GM18868 (cell line): ENCODE measurements around the gene AIFM1.
A peak's percentile ranks its signal among the peaks of the same experiment; 100 is the strongest.

Experiments
- ATAC-seq: cut with Tn5 transposase; IDR thresholded peaks from one replicate; pipeline ENCODE4 v1.9.1; 2021; ENCODE audit warnings: mild to moderate bottlenecking, moderate library complexity; ENCODE audit not compliant: unreplicated experiment

Gene AIFM1

DNA sequence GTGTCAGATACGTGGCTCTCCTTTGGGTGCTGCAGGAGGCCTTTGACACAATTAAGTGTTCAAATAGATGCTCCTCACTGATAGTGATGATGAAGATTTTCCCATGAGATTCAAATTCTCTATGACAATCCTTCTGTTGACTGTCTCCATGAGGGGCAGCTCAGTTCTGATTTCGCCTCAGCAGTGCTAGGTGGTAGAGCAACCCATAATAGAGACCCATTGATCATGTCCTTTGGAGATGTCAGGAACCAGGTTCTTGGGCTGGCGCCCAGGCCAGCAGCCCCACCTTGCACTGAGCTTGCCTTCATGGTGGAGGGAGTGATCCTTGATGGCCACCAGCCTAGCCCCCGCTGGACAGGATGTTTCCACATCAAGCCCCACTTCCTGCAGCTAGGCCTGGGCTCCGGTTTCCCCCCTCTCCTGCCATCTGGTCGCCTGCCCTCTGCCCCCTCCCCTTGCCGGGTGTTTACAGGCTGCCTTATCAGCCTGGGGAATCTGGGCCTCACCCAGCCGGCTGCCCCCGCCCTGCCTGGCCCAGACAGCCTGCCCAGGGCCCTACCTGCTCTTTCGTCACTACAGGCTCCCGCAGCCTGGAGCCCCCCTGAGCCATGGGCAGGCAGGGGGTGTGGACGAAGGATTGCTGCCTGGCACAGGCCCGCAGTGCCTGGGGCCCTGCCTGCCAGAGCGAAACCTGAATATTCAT lies 68.0 kb downstream of the AIFM1 start:
- ATAC-seq, result no peak

DNA sequence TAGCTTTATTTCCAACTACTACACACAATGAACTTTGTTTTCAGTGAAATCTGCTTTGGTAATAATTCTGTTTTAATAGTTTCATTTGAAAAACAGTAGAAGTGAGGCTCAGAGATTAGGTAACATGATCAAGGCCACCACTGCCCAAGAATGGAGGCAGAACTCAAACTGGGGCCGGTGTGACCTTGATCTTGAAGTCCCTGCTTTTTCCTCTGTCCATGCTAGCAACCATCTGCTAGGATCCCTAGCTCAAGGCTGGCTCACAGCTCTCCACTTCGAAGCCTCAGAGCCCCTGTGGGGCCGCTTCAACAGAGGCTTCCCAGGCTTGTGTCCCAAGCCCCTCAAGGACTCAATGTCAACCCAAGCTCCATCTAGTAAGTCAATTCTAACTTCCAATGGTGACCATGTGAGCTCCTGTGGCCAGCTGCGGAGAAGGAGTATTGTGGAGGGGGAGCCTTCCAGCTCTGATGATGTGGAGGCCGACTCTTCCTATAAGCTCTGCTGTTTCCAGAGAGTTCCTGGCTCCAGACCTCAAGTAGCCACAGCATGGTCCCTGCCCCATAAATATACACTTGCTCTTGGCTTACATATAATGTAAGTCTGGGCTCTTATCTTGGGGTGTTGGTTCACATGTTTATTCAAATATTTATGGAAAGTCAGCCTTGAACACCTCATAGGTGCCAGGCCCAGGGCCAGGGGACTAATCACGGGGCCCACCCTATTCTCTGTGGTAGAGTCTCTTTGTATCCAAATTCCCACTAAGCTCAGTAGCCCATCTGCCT lies 70.2 kb downstream of the AIFM1 start:
- no peak for ATAC-seq

DNA sequence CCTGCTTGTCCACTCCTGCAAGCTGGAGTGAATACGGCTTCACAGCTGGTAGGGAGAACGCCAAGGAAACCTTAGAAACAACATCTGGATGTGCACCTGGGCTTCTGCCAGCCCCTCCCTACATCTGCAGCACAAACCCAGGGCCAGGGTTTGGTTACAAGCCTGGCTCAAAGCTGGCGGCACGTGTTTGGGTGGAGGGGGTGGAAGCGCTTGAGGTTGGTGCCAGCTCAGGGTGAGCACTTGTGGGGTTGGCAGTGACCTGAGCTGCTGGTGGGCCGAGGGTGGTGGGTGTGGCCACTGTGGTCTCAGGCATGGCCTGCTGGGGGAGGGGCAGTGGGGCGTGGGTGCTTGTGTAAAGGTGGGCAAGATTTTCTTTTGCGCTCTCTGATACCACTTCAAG lies 70.9 kb downstream of the AIFM1 start:
- ATAC-seq, result no peak

- ATAC-seq, result no peak
Observed at GRCh38 chrX:130093271-130093670, 72.4 kb downstream of the AIFM1 start.

DNA sequence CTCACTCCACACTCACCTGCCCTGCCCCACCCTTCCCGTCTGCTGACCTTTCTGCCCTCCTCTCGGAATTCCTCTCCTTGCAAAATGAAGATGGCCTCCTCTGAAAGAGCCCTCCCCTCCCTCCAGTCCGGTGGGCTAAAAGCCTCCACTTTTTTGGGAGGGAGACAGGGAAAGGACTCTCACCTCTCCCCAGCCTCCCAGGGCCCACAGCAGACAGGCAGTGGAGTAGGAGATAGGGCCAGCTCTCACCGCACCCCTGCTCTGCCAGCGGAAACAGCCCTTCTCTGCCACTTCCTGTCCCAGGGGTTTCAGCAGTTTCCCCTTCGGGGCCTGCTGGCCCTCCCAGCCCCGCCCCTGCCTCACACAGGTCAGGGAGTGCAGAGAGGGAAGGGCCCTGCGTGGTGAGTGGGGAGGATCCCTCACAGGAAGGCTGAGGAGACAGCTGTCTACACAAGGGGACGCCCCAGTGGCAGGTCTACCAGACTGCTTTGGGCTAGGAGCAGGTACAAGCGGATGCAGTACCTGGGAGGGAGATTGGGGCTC lies 73.6 kb downstream of the AIFM1 start:
- peak; percentile 99 for ATAC-seq

DNA sequence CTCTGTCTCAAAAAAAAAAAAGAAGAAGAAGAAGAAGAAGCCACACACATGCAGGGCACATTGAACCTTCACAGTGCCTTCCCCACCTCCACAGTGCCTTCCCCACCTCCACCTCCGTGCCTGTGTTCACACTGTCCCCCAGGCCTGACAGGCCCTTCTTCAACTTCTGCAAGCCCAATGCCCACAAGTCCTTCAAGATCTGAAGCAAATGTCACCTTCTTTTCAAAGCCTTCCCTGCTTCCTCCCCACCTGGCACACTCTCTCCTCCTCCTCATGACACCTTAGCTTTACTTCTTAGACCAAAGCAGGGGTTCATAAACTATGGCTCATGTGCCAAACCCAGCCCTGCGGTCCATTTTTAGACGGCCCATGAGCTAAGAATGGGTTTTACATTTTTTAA lies 75.3 kb downstream of the AIFM1 start:
- no peak for ATAC-seq

DNA sequence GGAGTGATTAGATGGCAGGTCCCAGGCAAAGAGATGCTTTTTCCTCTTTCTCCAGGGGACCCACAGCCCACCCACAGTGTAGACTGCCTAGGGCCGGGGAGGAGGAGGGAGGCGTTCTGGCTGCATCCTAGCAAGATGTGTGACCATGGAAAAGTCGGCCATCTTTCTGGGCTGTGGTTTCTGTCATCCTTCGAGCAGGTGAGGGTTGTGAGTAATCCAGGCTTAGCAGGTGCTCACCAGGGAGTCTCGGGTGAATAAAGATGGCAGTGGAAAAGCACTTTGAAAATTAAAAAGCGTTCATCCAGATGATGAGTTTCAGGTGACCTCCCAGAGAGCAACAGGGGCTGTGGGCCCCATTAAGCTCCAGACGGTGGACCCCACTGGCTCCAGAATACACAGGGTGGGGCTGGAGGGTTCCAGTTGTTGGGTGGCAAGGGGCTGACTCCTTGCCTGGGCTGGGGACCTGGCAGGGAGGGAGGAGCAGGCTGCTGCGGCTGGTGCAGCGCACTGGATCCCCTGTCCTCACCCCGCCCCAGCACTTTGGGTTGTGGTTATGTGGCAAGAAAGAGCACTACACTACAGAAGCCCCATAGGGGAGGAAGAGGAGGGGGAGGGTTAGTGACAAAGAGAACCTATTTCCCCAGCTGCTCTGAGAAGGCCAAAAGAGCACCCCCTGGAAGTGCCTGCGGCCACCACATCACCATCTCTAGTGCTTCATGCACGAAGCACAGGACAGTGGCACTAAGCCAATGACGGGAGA lies 79.0 kb downstream of the AIFM1 start:
- peak; percentile 47 for ATAC-seq

DNA sequence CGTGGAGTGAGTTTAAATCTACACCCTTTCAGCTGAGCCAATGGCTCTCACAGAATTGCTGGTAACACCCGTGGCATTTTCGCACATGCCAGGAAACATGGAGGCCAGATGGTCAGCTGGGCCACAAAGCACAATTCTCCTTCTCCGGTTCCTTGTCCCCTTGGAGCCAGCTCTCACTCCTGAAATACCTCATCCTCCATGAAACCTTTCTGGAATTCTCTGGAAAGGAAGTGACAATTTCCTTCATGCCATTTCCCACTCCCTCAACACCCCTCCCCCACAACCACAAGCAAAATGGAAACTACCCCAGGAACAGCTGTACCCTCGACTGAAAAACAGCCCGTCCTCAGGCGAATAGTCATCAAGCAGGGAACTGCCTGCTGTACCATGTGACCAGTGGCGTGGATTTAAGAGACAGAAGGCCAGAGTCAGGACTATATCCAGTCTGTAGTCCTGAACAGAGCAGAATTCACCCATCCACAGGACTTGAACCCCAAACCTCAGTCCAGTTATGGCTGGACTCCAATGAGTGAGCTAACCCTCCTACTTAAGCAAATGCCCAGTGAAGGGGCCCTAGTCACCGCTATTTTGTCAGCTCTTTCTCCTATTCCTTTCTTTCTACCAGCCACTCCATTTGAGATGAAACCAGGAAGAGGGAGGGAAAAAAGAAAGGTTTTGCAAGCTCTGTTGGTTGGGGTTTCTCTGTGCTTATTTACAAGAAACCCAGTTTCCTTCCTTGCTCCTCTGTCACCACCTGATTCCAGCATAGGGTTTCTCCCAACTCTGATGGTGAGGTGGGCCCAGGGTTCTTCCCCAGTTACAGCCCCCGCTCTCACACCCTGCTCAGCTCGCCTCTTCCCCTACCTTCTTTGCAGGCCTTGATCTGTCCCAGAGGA lies 79.8 kb downstream of the AIFM1 start:
- no peak for ATAC-seq

DNA sequence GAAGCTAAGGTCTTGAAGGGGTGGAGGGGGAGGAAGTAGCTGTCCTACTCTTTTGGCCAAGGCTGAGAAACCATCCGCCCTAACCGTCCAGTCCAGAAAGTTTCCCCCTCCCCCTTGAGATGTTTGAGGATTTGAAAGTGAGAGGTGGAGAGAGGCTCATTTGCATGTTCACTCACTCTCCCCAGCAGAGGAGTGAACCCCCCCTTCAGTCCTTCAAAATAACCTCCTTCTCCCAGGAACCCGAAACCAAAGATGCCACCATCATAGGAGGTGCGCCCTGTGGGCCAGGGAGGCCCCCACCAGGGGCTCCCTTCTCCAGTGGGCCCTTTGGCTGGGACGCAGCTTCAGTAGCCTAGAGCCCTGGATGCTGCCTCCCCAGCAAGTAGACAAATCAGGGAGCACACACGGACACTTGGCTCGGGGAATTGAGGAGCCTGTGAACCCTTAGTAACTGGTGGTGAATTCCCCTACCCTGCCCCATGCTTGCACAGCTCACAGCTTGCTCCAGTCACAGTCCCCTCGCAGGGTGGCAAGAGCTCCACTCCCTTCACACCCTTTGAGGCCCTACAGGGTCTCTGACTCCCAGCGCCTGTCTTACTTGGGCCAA lies 80.9 kb downstream of the AIFM1 start:
- peak; percentile 46 for ATAC-seq

GRCh38 chrX:130083656-130084382 lies 81.8 kb downstream of the AIFM1 start:
- peak; percentile 19 for ATAC-seq

GRCh38 chrX:130083107-130083490 lies 82.5 kb downstream of the AIFM1 start:
- no peak for ATAC-seq

DNA sequence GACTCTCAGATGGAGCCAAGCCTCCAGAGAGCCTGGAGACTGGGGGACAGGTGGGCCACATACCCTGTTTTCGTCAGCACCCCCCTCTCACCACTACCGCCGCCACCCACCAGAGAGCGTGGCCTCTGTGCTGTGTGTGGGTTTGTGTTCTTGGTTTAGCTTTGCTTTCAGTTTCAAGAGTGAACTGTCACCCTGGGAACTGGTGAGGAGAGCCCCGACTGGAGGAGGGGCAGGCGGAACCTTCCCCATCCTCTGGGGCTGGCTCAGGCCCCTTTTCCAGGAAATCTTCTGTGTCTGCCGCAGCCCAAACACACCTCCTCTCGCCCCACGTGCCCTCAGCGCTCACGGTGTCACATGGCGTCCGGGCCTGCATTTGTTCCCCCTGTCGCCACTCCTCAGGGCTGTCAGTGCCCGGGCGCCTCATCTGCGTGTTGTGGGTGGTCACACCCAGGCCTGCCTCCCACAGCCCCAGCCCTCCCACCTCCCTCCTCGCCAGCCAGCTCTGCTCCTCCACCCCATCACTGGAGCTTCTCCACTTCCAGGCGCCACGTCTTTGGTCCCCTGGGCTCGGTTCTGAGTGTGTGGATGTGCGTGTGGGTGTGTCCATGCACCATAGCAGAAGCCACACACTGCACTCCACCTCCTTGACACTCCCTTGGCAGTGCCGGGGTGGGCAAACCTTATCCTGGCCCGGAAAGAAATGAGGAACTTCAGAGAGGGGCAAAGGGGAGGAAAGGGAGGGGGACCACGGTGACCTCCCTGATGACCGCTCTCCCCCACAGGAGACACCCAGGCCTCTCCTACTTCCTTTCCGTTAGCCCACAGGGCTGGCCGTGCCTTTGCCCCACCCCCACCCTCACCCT lies 83.2 kb downstream of the AIFM1 start:
- peak; percentile 51 for ATAC-seq

- no peak for ATAC-seq
Observed at GRCh38 chrX:130081421-130082045, 84.1 kb downstream of the AIFM1 start.

GRCh38 chrX:130080791-130081367 lies 84.8 kb downstream of the AIFM1 start:
- ATAC-seq, result no peak

- no peak for ATAC-seq
Observed at GRCh38 chrX:130079824-130080406, 85.7 kb downstream of the AIFM1 start.
